ENCODE measurements around the gene CEP170. TPM values are rescaled to one million over a fixed set of nuclear protein-coding genes. Genes with fewer than 3 reads are reported as not detected.

Gene CEP170
- total RNA-seq, 1 experiment from 2014 or later = 94.7 TPM

DNA sequence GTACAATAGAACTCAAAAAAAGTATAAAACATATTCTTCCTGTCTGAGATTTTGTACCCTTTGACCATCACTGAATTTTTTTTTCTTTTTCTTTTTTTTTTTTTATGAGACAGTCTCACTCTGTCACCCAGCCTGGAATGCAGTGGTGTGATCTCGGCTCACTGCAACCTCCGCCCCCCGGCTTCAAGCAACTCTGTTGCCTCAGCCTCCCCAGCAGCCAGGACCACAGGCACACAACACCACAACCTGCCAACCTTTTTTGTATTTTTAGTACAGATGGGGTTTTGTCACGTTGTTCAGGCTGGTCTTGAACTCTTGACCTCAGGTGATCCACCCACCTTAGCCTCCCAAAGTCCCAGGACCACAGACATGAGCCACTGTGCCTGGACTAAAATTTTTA lies 11.2 kb upstream of the CEP170 start:
- POLR2A ChIA-PET = no interaction called here

DNA sequence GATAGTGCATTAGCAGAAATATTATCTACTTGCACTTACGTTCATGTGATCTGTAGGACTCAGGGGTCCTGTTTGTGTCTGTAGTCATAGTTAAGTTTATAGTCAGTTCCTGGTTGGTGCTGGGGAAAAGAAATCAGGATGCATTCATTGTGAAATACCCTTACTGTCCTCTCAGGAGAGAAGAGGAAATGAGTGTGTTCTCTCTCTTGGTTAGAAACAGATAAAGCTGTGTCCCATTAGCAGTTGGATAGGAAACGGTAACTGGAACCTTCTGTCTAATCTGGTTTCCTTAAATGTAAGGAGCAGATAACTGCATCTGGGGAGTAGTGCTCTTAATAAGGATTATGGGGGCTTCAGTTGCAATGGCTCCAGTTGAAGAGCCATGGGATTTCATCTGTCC lies 9.6 kb upstream of the CEP170 start:
- POLR2A ChIA-PET = interaction anchor here (0.6 kb wide), 1 partner anchor 225 kb away, joined by 3 read pairs; no protein-coding TSS in a partner anchor
- ATAC-seq (no peak), DNase-seq (ENCODE audit: low spot score) (no peak)
- H3K36me3 Mint-ChIP-seq = no peaks in the 10 kb centered on the region
- H3K4me3 Mint-ChIP-seq = no peak overlapping the region
- CTCF ChIA-PET = interaction anchor here (0.5 kb wide), 1 partner anchor 11 kb away, joined by 3 read pairs; no protein-coding TSS in a partner anchor
- peaks cover 10% of the 10 kb centered on the region for H3K4me1 Mint-ChIP-seq
- no peaks in the 10 kb centered on the region for H3K27me3 Mint-ChIP-seq (ENCODE audit: low read depth)
- no peak overlapping the region for H3K27ac Mint-ChIP-seq
- no peaks in the 10 kb centered on the region for H3K9me3 Mint-ChIP-seq
- TF ChIP-seq, protein P1, sequence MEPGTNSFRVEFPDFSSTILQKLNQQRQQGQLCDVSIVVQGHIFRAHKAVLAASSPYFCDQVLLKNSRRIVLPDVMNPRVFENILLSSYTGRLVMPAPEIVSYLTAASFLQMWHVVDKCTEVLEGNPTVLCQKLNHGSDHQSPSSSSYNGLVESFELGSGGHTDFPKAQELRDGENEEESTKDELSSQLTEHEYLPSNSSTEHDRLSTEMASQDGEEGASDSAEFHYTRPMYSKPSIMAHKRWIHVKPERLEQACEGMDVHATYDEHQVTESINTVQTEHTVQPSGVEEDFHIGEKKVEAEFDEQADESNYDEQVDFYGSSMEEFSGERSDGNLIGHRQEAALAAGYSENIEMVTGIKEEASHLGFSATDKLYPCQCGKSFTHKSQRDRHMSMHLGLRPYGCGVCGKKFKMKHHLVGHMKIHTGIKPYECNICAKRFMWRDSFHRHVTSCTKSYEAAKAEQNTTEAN (CRISPR knock-in tag; IDR thresholded peaks at IDR 0.05) = no peak
- no peak for TF ChIP-seq IRF2 (CRISPR knock-in tag; IDR thresholded peaks at IDR 0.05; ENCODE audit: borderline replicate concordance, low read depth)
- TF ChIP-seq MXD4 (CRISPR knock-in tag; IDR thresholded peaks at IDR 0.05; ENCODE audit: borderline replicate concordance) = no peak
- no peak for TF ChIP-seq NFATC4 (CRISPR knock-in tag; IDR thresholded peaks at IDR 0.05)
- TF ChIP-seq CREM (CRISPR knock-in tag; IDR thresholded peaks at IDR 0.05) = no peak
- no peak for TF ChIP-seq ZNF423 (CRISPR knock-in tag; IDR thresholded peaks at IDR 0.05)
- TF ChIP-seq JAZF1 (CRISPR knock-in tag; IDR thresholded peaks at IDR 0.05) = no peak
- no peak for TF ChIP-seq PRRX2 (CRISPR knock-in tag; IDR thresholded peaks at IDR 0.05)
- TF ChIP-seq, protein P2, sequence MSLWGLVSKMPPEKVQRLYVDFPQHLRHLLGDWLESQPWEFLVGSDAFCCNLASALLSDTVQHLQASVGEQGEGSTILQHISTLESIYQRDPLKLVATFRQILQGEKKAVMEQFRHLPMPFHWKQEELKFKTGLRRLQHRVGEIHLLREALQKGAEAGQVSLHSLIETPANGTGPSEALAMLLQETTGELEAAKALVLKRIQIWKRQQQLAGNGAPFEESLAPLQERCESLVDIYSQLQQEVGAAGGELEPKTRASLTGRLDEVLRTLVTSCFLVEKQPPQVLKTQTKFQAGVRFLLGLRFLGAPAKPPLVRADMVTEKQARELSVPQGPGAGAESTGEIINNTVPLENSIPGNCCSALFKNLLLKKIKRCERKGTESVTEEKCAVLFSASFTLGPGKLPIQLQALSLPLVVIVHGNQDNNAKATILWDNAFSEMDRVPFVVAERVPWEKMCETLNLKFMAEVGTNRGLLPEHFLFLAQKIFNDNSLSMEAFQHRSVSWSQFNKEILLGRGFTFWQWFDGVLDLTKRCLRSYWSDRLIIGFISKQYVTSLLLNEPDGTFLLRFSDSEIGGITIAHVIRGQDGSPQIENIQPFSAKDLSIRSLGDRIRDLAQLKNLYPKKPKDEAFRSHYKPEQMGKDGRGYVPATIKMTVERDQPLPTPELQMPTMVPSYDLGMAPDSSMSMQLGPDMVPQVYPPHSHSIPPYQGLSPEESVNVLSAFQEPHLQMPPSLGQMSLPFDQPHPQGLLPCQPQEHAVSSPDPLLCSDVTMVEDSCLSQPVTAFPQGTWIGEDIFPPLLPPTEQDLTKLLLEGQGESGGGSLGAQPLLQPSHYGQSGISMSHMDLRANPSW (CRISPR knock-in tag; conservative IDR thresholded peaks at IDR 0.05; ENCODE audit: low read depth) = no peak
- TF ChIP-seq FOXJ3 (CRISPR knock-in tag; IDR thresholded peaks at IDR 0.05; ENCODE audit: borderline replicate concordance) = no peak
- TF ChIP-seq ZNF416 (CRISPR knock-in tag; IDR thresholded peaks at IDR 0.05) = no peak
- TF ChIP-seq ZNF317 (CRISPR knock-in tag; IDR thresholded peaks at IDR 0.05; ENCODE audit: borderline replicate concordance, low read depth) = no peak
- TF ChIP-seq, protein P3, sequence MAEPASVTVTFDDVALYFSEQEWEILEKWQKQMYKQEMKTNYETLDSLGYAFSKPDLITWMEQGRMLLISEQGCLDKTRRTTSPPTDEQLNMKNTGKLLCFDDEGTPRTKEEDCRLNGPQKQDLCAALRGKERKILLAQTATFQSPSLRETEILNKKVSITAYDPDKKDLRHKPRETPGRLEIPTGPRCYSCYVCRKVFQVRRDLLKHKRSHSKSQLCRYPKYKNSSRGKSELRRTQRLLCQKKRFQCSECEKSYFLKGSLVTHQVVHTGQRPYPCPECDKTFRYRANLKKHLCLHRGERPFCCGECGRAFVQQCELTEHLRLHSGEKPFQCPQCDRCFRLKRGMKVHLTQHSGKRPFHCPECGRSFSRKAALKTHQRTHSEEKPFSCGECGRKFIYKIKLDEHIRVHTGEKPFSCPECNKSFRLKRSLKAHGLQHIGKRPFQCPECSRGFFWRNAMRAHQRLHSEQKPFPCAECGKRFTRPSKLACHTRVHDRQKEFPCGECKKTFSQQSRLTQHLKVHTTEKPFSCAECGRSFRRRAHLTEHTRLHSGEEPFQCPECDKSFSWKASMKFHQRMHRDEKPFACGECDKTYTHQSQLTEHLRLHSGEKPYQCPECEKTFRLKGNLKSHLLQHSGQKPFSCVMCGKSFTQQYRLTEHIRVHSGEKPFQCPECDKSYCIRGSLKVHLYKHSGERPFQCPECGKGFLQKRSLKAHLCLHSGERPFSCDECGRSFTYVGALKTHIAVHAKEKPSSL (CRISPR knock-in tag; conservative IDR thresholded peaks at IDR 0.05) = no peak
- TF ChIP-seq NFE2L1 (CRISPR knock-in tag; IDR thresholded peaks at IDR 0.05) = no peak

More for the DNA sequence above, 11.2 kb upstream of the CEP170 start:
- TF ChIP-seq, protein P3 (CRISPR knock-in tag; conservative IDR thresholded peaks at IDR 0.05) = no peak
- TF ChIP-seq, protein P4, sequence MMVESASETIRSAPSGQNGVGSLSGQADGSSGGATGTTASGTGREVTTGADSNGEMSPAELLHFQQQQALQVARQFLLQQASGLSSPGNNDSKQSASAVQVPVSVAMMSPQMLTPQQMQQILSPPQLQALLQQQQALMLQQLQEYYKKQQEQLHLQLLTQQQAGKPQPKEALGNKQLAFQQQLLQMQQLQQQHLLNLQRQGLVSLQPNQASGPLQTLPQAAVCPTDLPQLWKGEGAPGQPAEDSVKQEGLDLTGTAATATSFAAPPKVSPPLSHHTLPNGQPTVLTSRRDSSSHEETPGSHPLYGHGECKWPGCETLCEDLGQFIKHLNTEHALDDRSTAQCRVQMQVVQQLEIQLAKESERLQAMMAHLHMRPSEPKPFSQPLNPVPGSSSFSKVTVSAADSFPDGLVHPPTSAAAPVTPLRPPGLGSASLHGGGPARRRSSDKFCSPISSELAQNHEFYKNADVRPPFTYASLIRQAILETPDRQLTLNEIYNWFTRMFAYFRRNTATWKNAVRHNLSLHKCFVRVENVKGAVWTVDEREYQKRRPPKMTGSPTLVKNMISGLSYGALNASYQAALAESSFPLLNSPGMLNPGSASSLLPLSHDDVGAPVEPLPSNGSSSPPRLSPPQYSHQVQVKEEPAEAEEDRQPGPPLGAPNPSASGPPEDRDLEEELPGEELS (CRISPR knock-in tag; IDR thresholded peaks at IDR 0.05) = no peak
- TF ChIP-seq, protein P5, sequence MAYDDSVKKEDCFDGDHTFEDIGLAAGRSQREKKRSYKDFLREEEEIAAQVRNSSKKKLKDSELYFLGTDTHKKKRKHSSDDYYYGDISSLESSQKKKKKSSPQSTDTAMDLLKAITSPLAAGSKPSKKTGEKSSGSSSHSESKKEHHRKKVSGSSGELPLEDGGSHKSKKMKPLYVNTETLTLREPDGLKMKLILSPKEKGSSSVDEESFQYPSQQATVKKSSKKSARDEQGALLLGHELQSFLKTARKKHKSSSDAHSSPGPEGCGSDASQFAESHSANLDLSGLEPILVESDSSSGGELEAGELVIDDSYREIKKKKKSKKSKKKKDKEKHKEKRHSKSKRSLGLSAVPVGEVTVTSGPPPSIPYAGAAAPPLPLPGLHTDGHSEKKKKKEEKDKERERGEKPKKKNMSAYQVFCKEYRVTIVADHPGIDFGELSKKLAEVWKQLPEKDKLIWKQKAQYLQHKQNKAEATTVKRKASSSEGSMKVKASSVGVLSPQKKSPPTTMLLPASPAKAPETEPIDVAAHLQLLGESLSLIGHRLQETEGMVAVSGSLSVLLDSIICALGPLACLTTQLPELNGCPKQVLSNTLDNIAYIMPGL (CRISPR knock-in tag; IDR thresholded peaks at IDR 0.05) = no peak
- no peak for TF ChIP-seq ESRRA (CRISPR knock-in tag; IDR thresholded peaks at IDR 0.05; ENCODE audit: borderline replicate concordance)
- TF ChIP-seq ZNF396 (CRISPR knock-in tag; IDR thresholded peaks at IDR 0.05; ENCODE audit: borderline replicate concordance) = no peak
- TF ChIP-seq, protein P6, sequence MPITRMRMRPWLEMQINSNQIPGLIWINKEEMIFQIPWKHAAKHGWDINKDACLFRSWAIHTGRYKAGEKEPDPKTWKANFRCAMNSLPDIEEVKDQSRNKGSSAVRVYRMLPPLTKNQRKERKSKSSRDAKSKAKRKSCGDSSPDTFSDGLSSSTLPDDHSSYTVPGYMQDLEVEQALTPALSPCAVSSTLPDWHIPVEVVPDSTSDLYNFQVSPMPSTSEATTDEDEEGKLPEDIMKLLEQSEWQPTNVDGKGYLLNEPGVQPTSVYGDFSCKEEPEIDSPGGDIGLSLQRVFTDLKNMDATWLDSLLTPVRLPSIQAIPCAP (CRISPR knock-in tag; IDR thresholded peaks at IDR 0.05) = no peak
- no peak for TF ChIP-seq ELF4 (CRISPR knock-in tag; IDR thresholded peaks at IDR 0.05; ENCODE audit: low read depth)
- TF ChIP-seq NR1H2 (CRISPR knock-in tag; IDR thresholded peaks at IDR 0.05) = no peak
- Mint-ChIP-seq H3K36me3 (no peaks in the 10 kb centered on the region), H3K27me3 (ENCODE audit: low read depth) (no peaks in the 10 kb centered on the region), H3K4me1 (peaks cover 19% of the 10 kb centered on the region), H3K27ac (no peak overlapping the region), H3K4me3 (no peak overlapping the region), H3K9me3 (no peaks in the 10 kb centered on the region)
- CTCF ChIA-PET = no interaction called here
- ATAC-seq = no peak
- DNase-seq (ENCODE audit: low spot score) = no peak

All from WTC11 (cell line).